ENCODE data around the gene TNFSF12.

DNA sequence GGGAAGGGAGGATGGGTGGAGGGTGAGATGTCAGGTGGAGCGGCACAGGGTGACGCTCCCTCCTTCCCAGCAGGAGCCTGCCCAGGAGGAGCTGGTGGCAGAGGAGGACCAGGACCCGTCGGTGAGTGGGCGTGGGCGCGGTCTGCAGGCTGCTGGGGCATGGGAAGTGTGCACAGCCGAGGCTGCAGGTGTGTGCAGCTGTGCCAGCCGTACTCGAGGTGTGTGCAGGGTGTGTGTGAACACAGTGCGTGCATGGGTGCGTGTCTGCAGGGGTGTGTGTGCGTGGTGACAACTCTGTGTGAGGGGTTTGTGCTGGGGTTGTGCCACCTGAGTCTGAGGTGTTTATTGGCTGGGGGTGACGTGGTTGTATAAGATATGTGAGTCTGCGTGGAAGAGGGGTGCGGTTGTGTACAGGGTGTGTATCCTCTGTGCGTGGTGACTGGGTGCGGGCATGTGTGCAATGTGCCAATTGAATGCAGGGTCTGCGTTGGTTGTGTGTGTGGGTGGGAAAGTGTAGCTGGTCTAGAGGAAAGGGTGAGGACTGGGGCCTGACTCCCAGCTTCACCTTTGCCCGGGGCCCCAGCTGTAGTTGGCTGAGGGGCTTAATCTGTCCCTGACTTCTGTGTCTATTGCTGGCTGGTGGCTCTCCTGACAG lies 670 bp downstream of the TNFSF12 start:
- TF ChIP-seq POLR2A (IDR thresholded peaks at IDR 0.05; ENCODE audit: low read depth, low read length) (no peak), POLR2AphosphoS5 (IDR thresholded peaks at IDR 0.05; ENCODE audit: low read depth, low read length) (no peak), TAF1 (IDR thresholded peaks at IDR 0.05; ENCODE audit: borderline replicate concordance, low read depth, low read length) (no peak)

Data from GM12892 (cell line).